NB4 (cell line): ENCODE data around the gene EFNA3.
A peak's percentile ranks its signal among the peaks of the same experiment; 100 is the strongest.

Source experiments
- DNase-seq: peaks from one replicate; pipeline ENCODE4 v3.0.0; 2010; ENCODE audit warnings: low read depth
- H3K4me3 ChIP-seq: one replicate; pipeline ENCODE4 v1.5.1; 2011; ENCODE audit warnings: mild to moderate bottlenecking, low read depth, low read length, moderate library complexity
- CTCF ChIP-seq: IDR thresholded peaks from one replicate; pipeline ENCODE4 v1.5.1; 2012; ENCODE audit warnings: low read depth, low read length
- MYC ChIP-seq: IDR thresholded peaks from 2 replicates; pipeline ENCODE4 v1.6.1; 2011; ENCODE audit warnings: low read depth, low read length
- POLR2A ChIP-seq: IDR thresholded peaks from 2 replicates; pipeline ENCODE4 v1.6.1; 2011; ENCODE audit warnings: mild to moderate bottlenecking; ENCODE audit not compliant: insufficient read length; ENCODE audit errors: extremely low read depth
- TF ChIP-seq, protein P1 (sequence below): IDR thresholded peaks from 2 replicates; pipeline ENCODE4 v1.6.1; 2011; ENCODE audit warnings: low read depth, low read length

EFNA3 gene

DNA sequence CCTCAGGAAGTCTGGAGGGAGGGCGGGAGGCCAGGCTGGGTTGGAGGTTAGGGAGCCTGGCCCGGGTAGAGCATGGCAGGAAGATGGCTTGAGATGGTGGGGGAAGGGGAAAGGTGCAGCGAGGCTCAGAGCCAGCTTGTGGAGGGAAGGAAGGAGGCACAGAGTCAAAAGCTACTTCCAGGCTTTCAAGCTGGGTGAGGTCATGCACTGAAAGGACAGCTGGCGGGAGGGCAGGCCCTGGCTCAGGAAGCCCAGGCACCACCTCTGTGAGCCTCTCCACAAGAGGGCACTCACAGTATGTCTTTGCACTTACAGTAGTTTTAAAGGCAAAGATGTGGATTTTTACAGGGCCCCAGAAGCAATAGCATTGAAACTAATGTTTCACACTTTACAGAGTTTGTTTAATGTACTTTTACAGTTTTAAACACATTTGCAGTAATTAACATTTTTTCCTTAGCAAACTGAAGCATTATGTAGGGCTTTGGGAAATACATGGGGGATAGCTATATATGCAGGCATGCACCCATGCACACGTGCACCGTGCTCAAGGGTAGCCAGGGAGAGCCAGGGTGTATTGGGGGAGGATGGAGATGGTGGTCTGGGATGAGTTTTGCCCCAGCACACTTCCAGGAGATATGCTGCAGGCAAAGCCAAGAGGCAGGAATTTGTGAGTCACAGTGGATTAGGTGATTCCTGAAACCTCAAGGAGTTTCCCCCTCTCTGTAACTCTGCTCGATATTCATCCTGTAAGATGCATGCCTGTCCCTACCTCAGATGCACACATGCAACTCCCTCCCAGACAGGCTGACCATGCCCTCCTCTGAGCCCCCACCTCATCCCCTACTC lies 33.6 kb upstream of the EFNA3 start:
- peak; percentile 79 for DNase-seq
- TF ChIP-seq CTCF (peak; percentile 64), POLR2A (no peak), MYC (no peak)
- TF ChIP-seq, protein P1, sequence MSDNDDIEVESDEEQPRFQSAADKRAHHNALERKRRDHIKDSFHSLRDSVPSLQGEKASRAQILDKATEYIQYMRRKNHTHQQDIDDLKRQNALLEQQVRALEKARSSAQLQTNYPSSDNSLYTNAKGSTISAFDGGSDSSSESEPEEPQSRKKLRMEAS = peak; percentile 8; the same call in 1 of the 2 replicates
- H3K4me3 ChIP-seq = no peak overlapping the region

GRCh38 chr1:155048449-155049334 lies 29.9 kb upstream of the EFNA3 start:
- TF ChIP-seq, protein P1 = no peak
- no peak for TF ChIP-seq POLR2A
- TF ChIP-seq CTCF = no peak
- no peak overlapping the region for H3K4me3 ChIP-seq
- no peak for DNase-seq

GRCh38 chr1:155049651-155050559 lies 28.7 kb upstream of the EFNA3 start:
- TF ChIP-seq MYC (no peak), CTCF (no peak), POLR2A (no peak)
- TF ChIP-seq, protein P1 = no peak; the same call in 1 of the 2 replicates
- peak overlapping the region; percentile 70 for H3K4me3 ChIP-seq
- DNase-seq = no peak

DNA sequence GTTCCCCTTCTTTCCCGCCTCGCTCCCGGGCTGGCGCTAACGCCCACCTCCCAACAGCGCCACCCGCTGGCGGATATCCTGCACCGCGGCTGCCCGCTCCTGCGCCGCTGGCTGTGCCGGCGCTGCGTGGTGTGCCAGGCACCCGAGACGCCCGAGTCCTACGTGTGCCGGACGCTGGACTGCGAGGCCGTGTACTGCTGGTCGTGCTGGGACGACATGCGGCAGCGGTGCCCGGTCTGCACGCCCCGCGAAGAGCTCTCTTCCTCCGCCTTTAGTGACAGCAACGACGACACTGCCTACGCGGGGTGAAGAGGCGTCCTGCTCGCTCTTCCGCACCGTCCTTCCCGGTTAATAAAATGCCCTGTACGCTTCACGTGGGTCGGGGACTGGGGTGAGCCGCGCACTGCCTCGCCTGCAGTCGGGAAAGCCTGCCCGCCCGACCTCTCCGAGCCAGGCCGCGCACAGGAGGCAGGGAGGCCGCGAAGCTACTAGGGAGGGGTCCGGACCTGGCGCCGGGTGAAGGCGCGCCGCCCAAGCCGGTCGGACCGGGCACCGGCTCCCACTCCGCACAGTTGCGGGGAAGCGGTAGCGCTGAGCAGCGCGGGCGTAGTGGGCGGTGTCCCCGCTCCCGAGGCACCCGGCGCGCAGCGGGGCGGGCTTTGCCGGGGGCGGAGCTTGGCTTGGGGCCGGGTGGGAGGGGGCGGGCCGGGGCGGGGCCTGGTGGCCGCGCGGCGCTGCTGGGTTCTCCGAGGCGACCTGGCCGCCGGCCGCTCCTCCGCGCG lies 27.9 kb upstream of the EFNA3 start, which contains the start of gene ADAM15:
ADAM15 (plus strand) TSS at position 757 of the 782 bp plus-strand sequence. CDS start 71 bp downstream, outside the sequence.
- TF ChIP-seq, protein P1 = no peak; the same call in 1 of the 2 replicates
- TF ChIP-seq CTCF (peak; percentile 79), MYC (no peak), POLR2A (peak; percentile 78)
- H3K4me3 ChIP-seq = peak within 1 kb of the TSS; percentile 71
- DNase-seq = peak; percentile 89
